ENCODE data around the gene NCK1.

The NCK1 gene

DNA sequence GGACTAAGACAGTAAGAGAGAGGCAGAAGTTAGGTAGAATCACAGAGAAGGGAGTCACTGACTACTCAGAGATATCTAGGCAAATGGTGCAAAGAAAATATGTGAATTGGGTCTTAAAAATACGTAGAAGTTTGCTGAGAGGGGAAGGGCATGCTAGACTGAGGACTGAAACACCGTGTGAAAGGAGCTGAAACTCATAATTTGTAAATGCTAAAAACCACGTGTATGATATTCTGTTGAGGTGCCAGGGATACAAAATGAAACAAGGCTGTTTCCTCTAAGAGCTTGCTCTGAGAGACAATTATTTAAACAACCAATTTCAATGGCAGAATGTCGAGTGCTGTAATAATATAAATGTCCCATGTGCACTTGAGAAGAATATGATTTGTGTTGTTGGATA, 47.2 kb downstream of the NCK1 start:
- DNase-seq: no peak

DNA sequence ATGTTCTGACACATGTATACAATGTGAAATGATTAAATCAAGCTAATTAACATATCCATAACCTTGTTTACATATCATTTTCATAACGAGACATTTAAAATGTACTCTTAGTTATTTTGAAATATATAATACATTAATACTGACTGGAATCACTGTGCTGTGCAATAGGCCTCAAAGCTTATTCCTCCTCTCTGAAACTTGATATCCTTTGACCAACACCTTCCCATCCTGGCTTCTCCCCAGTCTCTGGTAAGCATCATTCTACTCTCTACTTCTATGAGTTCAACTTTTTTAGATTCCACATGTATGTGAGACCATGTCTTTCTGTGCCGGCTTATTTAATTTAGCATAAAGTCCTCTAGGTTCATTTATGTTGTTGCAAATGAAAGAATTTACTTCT, 48.7 kb downstream of the NCK1 start:
- DNase-seq: no peak

DNA sequence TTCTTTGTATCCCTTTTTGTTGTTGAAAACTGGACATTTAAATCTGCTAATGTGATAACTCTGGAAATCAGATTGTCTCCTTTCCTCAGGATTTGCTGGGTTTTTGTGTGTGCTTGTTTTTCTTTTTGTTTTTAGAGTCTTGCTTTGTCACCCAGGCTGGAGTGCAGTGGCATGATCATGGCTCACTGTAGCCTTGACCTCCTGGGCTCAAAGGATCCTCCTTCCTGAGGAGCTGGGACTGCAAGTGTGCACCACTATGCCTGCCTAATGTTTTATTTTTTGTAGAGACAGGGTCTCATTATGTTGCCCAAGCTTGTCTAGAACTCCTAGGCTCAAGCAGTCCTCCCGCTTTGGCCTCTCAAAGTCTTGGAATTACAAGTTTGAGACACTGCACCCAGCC, 51.2 kb downstream of the NCK1 start:
- no peak for DNase-seq

DNA sequence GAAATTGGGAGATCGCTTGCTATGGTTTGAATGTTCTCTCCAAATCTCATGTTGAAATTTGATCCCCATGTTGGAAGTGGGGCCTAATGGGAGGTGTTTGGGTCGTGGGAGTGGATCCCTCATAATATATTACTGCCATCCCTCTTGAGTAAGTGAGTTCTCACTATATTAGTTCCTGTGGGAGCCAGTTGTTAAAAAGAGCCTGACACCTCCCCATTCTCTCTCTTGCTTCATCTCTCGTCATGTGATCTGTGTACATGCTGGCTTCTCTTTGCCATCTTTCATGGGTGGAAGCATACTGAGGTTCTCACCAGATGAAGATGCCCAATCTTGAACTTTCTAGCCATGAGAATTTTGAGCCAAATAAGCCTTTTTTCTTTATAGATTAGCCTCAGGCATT, 52.7 kb downstream of the NCK1 start:
- DNase-seq: peak; percentile 29

DNA sequence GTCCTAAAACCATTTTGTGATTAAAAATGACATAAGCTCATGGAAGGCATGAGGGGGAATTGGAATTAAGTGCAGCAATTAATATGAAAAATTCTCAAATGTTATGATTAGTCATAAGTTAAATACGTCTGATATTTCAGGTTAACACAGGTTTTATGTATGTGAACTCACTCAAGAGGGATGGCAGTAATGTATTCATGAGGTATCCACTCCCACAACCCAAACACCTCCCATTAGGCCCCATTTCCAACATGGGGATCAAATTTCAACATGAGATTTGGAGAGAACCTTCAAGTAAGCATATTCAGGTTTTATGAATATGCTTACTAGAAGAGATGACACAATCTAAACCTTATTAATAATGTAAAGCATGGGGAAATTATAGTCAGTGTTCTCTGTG, 54.2 kb downstream of the NCK1 start:
- DNase-seq: no peak

DNA sequence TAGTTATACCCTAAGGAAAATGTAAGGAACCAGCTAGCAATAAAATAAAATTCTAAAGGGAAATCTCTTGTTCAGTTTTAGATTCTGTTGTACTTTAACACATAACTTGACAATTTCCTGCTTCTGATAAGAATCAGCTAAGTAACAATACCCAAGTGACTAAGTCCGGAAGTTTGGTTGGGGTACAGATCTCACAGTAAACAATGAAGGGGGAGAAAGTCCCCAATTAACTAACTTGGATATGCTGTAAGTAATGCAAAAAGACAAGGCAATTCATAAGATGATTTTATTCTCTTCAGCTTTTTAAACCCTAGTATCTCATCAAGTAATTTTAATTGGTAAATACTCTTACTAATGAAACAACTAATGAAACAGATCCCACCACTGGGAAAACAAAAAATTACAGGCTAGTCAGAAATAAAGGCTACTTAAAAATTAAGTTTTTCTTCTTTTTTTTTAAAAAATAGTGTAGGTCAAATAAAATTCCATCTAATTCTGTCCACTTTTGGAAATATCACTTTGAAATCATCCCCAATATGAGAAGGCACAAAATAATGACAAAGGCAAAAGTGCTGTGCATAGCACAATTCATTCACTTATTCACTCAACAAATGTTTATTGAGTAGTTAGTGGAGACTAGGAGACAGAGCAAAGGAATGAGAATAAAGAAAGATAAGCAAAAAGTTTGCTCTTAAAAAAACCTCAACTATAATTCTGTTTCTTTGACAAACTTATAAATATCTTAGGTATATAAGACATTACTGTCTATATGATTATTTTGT, 58.0 kb downstream of the NCK1 start:
- DNase-seq: no peak

DNA sequence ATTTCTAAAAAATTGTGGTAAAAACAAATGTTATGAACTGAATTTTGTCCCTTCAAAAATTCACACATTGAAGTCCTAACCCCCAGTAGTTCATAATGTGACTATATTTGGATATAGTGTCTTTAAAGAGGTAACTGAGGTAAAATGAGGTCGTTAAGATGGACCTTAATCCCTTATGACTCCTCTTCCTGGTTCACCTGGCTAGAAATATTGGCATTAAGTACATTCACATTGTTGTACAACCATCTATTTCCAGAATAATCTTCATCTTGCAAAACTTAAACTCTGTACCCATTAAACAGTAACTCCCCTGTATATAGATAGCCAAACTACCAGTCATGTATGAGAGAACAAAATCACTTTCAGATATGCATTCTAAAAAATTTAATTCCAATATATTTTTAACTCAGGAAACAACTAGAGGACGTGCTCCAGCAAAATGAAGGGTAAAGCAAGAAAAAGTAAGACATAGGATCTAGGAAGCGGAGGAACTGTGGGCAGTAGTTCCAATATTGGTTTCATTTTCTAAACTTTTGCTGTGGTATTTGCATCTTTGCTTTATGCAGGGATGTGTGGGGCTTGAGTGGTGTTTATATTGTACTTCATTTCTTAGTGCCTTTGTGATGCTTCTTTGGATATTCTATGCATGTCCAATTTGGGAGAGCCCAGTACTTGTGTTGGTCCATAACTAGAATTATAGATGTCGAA, 59.0 kb downstream of the NCK1 start:
- no peak for DNase-seq

DNA sequence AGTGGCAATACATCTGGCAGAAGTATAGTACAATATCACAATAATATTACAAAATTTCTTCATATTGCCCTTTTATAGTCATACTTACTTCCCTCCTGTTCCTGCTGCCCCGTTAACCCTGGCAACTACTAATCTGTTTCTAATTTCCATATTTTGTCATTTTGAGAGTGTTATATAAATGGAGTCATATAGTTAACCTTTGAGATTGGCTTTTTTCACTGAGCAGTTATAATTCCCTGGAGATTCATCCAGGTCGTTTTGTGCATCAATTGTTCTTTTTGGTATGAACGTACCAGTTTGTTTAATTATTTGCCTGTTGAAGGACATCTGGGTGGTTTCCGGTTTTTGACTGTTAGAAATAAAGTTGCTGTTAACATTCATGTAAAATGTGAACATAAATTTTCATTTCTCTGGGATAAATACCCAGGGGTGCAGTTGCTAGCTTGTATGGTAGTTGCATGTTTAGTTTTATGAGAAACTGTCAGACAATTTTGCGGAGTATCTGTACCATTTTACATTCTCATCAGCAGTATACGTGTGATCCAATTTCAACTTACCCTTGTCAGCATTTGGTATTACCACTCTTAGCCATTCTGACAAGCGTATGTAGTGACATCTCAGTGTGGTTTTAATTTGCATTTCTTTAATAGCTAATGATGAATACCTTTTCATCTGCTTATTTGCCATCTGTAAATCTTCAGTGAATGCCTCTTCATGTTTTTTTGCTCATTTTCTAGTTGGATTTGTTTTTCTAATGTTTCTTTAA, 63.6 kb downstream of the NCK1 start:
- DNase-seq: peak; percentile 18

DNA sequence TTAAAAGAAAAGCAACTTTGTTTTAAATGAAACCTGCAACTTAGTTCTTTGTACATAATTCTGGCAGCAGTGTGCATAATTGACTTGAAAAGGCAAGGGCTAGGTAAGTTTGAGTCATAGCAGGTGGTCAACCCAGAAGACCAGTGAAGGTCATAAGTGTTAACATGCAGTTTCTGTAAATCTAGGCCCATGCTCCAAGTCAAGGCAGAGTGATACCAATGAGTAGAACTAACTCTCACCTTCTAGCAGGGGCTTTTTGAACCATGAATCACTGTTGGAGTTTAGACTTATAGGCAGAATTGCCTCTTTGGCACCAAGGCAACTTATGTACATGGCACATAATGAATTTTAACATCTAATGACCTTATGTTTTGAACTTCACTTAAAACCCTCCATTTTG, 66.2 kb downstream of the NCK1 start:
- DNase-seq: no peak

DNA sequence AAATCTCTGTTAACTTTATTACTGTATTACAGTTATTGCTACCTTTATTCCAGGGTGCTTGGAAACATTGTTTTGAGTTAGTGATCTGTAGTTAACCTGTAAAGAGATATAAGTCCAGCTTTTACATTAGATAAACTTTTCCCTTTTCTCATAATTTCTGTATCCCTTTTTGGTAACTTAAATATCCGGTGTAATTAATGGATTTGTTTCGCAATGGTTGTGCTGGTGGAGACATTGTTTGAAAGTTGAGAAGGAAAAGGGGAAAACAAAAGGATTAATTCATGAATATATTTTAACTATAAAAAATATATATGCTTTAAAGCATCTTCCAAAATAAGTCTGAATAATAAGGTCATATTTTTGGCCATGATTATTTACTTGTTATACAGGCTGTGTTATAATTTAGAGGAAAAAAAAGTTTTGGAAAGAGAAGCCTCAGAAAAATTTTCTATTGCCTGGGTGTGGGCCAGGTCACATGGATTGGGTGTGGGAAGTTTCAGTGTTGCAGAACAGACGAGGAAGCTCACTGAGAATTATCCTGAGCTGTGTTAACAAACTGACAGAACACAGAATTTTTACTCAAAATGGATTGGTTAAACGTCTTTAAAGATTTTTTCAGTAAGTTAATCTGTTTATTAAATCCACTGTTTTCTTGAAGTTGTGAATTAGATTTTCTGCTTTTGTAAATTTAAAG, 68.1 kb downstream of the NCK1 start:
- no peak for DNase-seq

DNA sequence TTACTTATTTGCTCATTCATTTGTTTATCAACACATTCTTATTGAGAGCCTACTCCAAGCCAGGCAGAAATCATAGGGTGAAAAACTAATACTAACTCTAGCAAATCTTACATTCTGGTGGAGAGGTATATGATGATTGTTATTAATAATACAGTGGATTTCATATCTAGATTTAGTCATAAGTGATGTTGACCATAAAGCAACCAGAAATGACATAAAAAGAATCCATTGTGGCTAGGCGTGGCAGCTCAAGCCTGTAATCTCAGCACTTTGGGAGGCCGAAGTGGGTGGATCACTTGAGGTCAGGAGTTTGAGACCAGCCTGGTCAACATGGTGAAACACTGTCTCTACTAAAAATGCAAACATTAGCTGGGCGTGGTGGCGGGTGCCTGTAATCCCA, 69.6 kb downstream of the NCK1 start:
- no peak for DNase-seq

DNA sequence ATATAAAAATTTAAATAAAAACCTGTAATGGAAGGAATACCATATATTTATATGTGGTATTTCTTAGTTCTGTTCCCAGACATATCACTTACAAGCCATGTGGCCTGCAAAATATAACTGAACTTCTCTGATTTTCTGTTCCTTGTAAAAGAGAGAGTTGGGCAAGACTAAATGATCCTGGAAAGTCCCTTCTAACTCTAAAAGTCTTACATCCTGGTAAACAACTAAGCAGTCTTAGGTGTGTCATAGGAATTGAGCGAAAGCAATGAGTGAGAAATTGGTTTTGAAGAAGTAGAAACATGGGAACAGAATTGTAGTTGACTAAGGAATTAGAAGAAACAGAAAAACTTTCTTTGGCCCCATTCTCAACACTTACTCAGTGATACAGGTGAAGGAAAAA, 70.5 kb downstream of the NCK1 start:
- no peak for DNase-seq

DNA sequence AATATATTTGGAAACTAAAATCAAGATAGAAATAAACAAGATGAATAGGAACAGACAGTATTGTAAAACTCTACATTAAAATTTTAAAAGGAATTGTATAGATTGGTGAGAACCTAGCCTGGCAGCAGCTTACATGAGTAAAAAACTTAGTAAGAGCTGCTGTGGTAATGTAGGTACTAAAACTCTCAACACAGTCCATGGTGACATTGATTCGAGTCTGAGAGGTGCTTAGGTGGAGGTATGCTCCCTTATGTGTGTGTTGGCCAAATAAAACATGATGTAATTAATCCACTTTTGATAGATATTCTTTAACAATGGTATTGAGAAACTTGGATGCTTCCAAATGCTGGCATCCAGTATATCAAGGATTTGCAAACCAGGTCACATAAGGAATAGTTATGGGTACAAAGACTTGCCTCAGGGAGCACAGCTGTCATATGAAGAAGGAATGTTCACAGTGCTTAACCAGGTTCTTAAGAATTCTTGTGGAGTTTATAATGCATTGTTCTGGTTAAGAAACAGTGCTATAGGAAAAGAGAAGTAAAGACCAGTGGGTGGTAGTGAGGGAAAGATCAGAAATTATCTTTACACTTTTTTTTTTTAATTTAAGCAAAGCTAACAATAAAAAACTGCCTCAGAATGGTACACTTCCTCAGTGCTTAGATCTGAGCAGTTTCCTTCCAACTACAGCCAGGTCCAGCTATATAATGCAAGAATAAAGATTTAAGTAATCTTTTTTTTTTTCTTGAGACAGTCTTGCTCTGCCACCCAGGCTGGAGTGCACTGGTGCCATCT, 71.2 kb downstream of the NCK1 start:
- no peak for DNase-seq

DNA sequence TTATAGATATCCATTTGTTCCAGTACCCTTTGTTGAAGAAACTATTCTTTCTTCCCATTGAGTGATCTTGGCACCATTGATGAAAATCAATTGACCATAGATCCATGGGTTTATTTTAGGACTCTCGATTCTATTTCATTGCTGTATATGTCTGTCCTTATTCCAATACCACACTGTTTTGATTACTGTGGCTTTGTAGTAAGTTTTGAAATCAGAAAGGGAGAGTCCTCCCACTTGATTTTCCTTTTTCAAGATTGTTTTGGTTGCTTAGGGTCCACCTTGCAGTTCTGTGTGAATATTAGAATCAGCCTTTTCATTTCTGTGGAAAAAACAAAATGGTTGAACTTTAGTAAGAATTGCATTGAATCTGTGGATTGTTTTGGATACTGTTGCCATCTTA, 75.2 kb downstream of the NCK1 start:
- no peak for DNase-seq

DNA sequence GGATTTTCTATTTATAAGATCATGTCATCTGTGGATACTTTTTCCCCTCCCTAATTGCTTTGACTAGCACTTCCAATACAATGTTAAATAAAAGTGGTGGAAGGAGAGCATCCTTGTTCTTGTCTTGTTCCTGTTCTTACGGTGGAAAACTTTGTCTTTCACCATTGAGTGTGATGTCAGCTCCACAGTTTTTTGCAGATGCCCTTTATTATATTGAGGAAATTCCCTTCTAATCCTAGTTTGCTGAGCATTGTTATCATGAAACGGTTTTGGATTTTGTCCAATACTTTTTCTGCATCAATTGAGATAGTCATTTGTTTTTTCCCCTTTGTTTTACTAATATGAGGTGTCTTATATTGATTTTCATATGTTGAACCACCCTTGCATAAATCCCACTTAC, 75.8 kb downstream of the NCK1 start:
- DNase-seq: no peak

DNA sequence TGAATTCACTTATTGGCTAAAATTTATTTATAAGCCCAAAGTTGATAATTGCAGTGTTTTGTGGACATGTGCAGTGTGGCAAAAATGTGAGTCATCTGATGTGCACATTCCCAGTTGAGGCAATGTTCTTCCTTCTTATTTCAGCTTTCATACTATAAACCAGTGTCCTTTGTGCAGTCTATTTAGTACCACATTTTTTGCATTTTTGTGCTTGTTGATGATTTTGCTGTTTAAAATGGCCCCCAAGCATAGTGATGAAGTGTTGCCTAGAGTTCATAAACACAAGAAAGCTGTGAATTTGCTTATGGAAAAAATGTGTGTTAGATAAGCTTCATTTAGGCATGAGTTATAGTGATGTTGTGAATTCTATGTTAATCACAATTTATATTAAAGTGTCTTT, 76.3 kb downstream of the NCK1 start:
- DNase-seq: no peak

DNA sequence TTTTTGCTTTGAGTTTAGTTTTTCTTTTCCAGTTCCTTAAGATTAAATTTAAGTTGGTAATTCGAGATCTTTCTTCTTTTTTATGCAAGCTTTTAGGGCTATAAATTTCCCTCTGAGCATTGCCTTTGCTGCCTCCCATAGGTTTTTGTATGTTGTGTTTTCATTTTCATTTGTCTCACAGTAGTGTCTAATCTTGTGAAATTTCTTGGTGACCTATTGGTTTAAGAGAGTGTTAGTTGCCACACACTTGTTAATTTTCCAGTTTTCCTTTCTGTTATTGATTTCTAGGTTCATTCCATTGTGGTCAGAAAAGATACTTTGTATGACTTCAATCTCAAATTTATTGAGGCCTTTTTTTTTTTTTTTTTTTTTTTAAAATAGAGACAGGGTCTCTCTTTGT, 77.5 kb downstream of the NCK1 start:
- no peak for DNase-seq

DNA sequence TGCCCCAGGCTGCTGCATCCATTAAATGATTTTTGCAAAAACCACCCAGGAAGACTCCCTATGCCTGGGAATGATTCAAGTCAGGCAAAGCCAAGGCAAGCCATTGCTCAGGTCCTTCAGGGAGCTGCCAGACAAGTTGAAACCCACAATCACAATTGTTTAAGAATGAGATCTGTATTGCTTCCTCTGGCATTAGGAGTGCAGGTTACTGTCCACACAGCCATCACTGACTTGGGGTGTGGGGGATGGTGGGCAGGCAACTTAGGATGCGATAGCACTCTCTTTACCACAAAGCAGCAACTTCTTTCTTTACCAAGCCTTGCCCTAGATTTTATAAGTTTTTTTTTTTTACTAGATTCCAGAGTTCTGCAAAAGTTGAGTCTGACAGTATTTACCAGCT, 80.8 kb downstream of the NCK1 start:
- DNase-seq: no peak

DNA sequence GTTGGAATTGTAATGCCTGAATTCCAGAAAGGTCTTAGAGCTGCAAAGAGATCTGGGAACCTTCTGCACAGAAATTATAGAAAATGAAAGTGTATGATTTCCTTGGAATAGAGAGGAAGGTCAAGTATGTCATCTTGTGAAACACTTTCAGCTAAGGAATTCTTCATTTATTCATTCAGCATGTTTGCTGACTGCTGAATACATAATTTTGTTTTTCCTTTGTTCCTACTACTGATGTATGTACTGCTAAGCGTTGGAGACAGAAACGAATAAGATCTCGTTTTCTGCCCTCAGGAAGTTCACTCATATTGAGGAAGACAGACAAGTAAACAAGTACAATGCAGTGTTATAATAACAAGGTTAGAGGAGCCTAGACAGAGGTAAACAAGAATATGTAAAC, 81.4 kb downstream of the NCK1 start:
- DNase-seq: no peak

DNA sequence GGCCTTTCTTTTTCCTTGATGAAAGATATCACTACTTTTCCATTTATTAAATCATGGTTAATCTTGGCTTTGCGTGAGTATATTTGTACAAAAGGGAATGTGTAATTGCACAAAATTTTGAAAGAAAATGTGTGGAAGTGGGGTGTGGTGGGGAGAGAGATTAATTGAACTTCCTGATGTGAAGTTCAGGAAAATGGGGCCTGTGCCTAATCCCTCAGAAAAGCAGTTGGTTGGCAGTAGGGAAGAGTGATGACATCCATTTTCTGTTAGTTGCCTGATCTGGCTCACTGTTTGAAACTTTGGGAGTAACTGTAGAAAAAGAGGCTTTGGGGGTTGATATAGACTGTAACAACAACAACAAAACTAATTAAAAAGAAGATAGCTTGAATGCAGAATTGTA, 85.0 kb downstream of the NCK1 start:
- DNase-seq: no peak

DNA sequence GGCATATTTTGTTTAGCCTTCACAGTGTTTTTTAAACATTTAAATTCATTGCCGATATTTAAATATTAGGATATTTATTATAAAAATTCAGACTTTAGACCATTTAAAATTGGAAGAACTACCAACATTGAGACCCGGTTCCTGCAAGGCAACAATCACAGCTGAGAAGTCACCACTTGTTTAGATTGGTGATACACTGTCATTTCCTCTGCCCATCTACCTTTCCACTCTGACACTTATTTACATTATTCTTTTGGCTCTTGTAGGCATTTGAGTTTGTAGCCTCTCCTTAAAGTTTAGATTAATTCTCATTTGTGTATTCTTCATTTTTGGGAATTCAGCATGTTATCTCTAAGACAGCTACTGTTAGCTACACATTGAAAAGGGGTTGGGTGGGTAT, 85.5 kb downstream of the NCK1 start:
- no peak for DNase-seq

DNA sequence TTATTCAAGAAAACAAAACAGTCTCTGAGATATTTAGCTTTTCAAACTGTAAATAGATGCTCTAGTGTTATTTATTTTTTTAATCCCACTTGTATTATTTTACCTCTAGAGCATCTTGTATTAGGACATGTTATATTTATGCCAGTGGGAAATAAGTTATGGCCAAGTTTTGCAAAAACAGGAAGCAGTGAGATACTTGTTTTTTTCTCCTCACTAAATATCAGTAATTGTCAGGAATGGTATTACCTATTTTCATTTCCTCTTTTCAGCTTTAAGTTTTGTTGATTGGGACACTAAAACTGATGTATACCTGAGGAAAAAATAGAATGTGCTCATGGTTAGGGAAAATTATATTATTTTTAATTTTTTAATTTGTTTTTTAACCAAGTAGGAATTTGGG, 87.1 kb downstream of the NCK1 start:
- DNase-seq: no peak

DNA sequence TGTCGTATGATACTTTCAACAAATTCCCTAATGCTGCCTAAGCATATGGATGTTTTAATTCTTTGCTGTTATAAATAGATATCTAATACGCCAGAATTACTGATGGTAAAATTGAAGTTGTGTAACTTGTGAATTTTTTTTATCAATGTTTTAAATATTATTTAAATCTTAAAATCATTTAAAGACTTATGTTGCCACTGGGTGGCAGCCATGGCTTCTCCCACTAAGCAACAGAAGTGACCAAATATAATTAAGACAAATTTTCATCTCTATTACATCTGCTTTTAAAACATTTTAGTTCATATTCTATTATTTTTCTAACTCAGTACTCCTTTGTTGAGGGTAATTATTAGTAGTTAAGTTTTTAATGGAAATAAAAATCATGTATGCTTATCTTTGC, 87.7 kb downstream of the NCK1 start:
- no peak for DNase-seq
